HG02885 (cell line): ENCODE data around the gene PGLYRP4.

Experiments used
- ATAC-seq: cut with Tn5 transposase; IDR thresholded peaks from one replicate; pipeline ENCODE4 v1.9.1; 2021; ENCODE audit warnings: mild to moderate bottlenecking; ENCODE audit not compliant: unreplicated experiment, poor library complexity

Gene PGLYRP4

DNA sequence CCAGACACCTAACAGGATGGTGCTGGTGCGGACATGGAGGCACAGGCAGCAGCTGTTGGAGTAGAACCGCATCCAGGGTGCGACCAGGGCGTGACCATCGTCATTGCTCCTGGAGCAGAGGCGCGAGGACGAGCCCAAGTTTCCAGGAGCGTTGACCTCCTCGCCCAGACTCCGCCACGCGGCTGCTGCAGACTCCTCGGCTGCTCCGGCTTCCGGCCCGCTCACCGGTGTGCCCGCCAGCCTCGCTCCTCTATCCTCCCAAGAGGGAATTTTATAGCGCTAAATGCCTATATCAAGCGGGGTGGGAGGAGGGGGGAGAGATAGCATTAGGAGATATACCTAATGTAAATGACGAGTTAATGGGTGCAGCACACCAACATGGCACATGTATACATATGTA lies 32.1 kb upstream of the PGLYRP4 start:
- ATAC-seq: no peak

- ATAC-seq: no peak
These were observed 30.9 kb upstream of the PGLYRP4 start for GRCh38 chr1:153379591-153379990.

DNA sequence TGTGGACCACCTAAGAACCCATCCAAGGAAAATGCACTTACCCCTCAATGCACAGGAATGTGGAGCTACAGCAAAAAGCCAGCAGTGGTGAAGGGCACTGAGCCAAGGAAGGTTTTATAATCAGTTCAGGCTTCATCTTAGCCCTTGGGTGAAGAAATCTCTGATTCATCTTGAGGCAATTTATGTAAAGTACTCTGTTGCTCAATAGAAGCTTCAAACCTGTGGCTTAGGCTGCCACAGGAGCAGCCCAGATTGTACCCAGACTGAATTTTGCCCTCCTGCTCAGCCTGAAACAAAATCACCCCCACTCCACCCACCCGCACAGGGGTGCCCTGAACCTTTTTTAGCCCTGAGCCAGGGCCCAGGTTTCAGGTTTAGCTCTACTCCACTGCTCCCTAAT lies 26.9 kb upstream of the PGLYRP4 start, which contains the start of gene S100A12:
S100A12 (minus strand) TSS at position 111 of the 400 bp plus-strand sequence. CDS start 1,029 bp downstream, outside the sequence.
- no peak for ATAC-seq

DNA sequence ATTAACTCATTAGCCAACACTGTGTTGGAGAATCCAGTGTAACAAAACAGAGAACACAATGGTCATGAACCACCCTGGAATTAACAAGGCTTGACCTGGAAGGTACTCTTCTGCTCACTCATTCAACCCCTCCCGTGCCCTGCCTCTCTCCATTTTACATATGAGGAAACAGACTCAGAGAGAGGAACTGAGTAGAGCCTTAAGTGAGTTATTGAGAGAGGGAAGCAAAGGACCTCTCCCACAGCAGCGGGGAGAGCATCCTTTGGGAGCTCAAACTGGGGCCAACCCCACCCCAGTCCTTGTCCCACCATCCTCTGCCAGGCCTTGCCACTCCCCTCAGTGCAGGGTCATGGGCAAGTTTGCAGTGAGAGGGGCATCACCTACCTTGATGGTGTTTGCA lies 25.4 kb upstream of the PGLYRP4 start:
- no peak for ATAC-seq

GRCh38 chr1:153372571-153372970 lies 23.9 kb upstream of the PGLYRP4 start:
- ATAC-seq: no peak

- ATAC-seq: no peak
These were observed 22.6 kb upstream of the PGLYRP4 start for GRCh38 chr1:153371231-153371630.

DNA sequence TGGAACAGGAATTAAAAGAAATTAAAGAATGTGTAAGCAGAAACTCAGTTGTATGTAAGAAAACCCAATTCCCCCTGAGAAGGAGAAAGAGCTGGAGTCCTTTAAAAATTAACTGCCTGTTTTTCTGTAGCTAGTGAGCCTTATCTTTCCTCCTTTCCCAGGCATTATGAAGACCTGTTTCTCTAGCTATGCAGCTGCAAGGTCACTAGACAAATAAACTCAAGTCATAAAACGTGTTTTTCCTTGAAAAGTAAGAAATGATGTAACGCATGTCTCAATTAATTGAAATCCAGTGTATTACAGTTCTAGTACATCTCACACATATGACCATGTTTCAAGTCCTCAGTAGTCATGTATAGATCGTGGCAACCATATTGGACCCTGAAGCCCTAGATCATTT lies 21.5 kb upstream of the PGLYRP4 start:
- ATAC-seq: no peak

DNA sequence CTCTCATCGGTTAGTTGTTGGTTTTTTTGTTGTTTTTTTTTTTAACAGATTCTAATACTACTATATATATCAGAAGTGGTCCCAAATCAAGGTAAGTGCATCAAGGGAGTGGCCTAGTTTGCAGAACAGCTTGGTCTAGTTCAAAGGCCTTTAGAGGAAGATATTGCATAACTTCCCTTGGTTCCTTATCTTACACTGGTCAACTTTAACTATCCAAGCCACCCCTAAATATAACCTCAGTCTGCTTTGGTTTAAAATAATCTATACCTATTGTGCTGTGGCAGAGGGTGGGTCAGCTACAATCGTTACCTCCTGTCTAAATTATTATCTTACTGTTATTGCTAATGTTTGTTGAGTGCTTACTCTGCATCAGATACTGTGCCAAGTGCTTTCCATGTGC lies 19.9 kb upstream of the PGLYRP4 start:
- ATAC-seq: no peak

DNA sequence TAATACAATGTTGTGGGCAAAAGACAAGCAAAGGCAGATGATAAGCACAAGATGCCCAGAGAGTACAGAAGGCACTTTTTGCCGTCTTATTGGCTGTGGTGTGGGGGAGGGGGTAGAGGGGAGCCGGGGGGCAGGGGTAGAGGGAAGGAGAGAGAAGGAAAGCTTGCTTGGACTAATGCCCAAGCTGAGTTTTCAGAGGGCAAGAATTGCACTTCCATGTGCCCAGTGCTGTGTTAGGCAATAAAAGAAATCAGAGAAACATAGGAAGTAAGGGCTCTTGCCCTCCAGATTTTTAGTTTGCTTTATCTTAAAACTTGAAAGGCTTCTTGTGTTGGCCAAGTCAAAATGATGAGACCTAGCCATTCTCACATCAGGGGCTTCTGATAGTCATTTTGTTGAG lies 18.4 kb upstream of the PGLYRP4 start:
- no peak for ATAC-seq

GRCh38 chr1:153366261-153366660 lies 17.6 kb upstream of the PGLYRP4 start:
- no peak for ATAC-seq

DNA sequence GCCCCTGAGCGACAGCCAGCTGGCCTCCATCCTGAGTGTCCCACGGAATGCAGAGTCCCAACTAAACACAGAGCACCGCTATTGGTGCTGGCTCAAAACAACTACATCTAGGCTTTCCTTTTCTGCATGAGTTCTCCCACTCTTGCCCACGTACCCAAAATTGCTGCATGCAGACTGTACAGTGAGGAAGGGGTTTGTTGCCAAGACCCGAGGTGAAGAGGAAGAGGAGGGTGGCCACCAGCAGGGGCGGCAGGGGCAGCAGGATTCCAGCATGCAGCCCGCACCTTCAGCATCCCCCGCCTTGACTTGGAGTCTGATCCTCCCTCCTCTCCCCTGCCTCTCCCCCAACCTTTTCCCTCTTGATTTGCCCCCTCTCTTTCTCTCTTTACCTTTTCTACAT lies 17.1 kb upstream of the PGLYRP4 start:
- no peak for ATAC-seq

DNA sequence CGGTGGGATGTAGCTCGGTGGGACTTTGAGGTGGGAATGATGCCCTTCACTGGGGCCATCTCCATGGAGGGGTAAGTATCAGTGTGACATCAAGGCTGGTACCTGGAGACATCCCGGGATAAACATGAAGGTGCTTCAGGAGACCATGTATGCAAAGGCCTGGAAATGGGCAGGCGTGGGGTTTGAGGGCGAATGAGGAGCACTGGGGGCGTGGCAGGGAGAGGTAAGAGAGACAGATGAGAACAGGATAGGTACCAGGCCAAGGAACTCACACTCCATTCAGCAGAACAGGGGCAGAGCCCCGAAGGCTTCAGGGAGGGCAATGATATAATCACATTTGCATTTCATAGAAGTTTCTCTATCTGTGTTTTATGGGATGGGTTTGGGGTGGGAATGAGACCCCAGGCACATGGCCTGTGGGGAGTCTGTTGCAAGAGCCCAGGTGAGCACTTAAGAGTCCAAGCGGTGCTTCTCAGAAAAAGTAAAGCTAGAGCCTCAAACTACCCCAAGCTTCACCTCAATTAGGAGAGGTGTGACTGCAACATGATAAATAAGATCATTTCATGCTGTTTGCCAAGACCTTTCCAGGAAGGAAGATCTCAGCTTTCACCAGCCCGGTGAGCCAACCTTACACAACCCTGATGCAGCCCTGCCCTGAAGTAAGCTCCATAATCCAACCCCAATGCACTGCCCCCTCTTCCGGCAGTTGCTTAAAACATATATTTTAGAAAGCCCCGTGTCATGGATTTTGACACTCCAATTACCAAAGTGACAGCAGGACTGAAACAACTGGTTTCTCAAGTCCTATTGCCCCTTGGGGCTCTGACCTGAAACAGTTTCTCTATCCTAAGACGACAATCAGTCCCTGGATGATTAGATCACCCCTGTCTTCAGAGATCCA lies 16.4 kb upstream of the PGLYRP4 start:
- ATAC-seq: no peak

- no peak for ATAC-seq
These were observed 15.5 kb upstream of the PGLYRP4 start for GRCh38 chr1:153364156-153364555.

- no peak for ATAC-seq
These were observed 15.0 kb upstream of the PGLYRP4 start for GRCh38 chr1:153363641-153364040.

- no peak for ATAC-seq
These were observed 13.6 kb upstream of the PGLYRP4 start for GRCh38 chr1:153362187-153362775.

- ATAC-seq: no peak
These were observed 13.0 kb upstream of the PGLYRP4 start for GRCh38 chr1:153361480-153362109.

GRCh38 chr1:153360592-153361479 lies 12.2 kb upstream of the PGLYRP4 start:
- ATAC-seq: no peak

DNA sequence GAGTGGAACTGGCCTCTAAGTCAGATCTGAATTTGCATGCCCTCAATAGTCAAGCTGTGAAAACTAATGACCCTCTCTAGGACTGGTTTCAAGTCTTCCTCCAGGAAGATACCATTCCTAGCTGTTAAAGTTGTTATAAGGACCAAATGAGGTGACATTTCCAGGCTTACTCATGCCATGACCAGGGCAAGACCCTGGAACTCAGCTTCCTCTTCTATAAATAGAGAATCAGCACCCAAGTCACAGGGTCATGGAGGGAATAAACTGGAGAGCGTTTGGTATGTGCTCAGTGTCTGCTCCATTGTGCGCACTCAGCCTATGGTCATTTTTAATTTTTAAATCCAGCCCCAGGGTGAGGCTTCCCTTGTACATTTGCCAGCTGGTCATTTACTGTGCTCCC lies 11.5 kb upstream of the PGLYRP4 start:
- no peak for ATAC-seq

- ATAC-seq: no peak
These were observed 10.6 kb upstream of the PGLYRP4 start for GRCh38 chr1:153359241-153359640.

DNA sequence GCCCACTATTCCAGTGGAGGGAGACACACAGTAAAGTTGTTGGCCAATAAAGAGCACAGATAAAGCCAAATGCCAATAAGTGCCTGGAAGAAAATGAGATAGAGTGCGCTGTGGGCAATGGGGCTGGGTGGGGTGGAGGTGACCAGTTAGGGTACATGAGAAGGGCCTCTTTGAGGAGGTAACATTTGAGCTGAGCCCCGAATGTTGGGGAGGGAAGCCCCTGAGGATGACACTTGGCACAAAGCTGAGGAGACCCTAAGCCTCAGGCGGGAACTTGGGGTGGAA lies 10.0 kb upstream of the PGLYRP4 start:
- ATAC-seq: no peak
